Colonic mucosa (tissue), 4 donors: Measurements from ENCODE around the gene KIAA0825. TPM values are rescaled to one million over a fixed set of nuclear protein-coding genes. Genes with fewer than 3 reads are reported as not detected.

Experiments used
- DNase-seq: peaks from one replicate; pipeline ENCODE4 v3.0.0-alpha.2; 2020
- H3K27ac ChIP-seq: fragments of 200-600 bp; one replicate; pipeline ENCODE4 v1.8.0; 2021
- H3K27me3 ChIP-seq: fragments of 200-600 bp; one replicate; pipeline ENCODE4 v1.8.0; 2021
- H3K36me3 ChIP-seq: fragments of 200-600 bp; one replicate; pipeline ENCODE4 v1.8.0; 2021
- H3K4me1 ChIP-seq: fragments of 200-600 bp; one replicate; pipeline ENCODE4 v1.8.0; 2021; ENCODE audit warnings: mild to moderate bottlenecking
- H3K4me3 ChIP-seq: fragments of 200-600 bp; one replicate; pipeline ENCODE4 v1.8.0; 2021
- H3K9ac ChIP-seq, 2 donors: one replicate each; pipeline ENCODE4 v1.7.0; 2013; ENCODE audit warnings: control low read depth in 2 of 2, low read depth in 2 of 2, low read length in 2 of 2
- H3K9me3 ChIP-seq: fragments of 200-600 bp; one replicate; pipeline ENCODE4 v1.8.0; 2021
- intact Hi-C: fragments of 100-400 bp; cut with DNase I; formaldehyde crosslinking; loops from one replicate; pipeline ENCODE4 v1.14.1; 2022
- total RNA-seq, 2 donors: library from RNA; stranded (reverse); fragmentation: NEBNext Ultra II Directional in 1 of 2; extraction: Animal tissue kit (Norgen Biotek cat#: 25700) in 1 of 2; gene quantifications; one replicate each; pipeline ENCODE4 v1.2.1, GENCODE V29; 2021
- TF ChIP-seq, protein P1 (sequence below): fragments of 200-600 bp; IDR thresholded peaks from one replicate; pipeline ENCODE4 v1.8.0; 2022; ENCODE audit warnings: antibody characterized with exemption, mild to moderate bottlenecking
- donor health status: healthy.
- donor health status: DM: no; HTN: no; CAD: no.
- donor health status: DM: no; HTN: no; CAD: no.

The KIAA0825 gene
- total RNA-seq, 2 donors from 2014 or later = 1.1 to 1.5 TPM

DNA sequence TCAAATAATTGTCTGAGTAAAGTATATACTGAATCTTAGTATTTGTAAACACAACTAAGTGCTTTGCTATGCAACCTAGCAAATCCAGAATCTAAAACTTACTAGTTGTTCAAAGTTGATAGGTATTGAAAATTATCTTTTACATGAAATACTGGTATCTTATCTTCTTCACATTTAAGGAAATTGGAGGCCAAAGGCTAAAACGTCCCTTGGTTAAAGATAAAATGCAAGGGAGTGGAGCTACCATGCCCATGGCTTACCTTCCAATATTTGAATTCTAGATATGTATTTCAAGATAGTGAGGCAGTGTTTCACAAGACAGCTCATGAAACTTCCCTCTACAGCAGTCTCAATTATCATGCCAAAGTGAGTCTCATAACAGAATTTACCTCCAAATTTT lies 373.5 kb downstream of the KIAA0825 start:
- intact Hi-C loops = no loop called here
- H3K27ac ChIP-seq = no peak overlapping the region

DNA sequence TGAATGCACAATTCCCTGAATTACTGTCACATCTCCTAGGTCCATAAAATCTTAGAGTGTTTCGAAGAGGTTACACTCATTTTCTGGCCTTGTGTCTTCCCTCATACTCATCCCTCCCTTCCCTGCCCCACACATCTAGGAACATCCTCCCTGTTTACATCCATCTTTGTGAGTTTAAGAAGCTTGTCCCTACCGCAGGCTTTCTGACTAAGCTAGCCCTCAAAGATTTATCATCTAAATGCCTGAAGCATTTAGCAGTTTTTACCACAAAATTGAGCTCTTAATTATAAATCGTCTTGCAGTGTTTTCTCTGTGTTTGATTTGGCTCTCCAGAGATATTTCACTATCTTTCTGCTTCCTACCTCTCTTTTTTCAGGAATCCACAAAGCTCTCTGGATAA lies 374.8 kb downstream of the KIAA0825 start:
- TF ChIP-seq, protein P1, sequence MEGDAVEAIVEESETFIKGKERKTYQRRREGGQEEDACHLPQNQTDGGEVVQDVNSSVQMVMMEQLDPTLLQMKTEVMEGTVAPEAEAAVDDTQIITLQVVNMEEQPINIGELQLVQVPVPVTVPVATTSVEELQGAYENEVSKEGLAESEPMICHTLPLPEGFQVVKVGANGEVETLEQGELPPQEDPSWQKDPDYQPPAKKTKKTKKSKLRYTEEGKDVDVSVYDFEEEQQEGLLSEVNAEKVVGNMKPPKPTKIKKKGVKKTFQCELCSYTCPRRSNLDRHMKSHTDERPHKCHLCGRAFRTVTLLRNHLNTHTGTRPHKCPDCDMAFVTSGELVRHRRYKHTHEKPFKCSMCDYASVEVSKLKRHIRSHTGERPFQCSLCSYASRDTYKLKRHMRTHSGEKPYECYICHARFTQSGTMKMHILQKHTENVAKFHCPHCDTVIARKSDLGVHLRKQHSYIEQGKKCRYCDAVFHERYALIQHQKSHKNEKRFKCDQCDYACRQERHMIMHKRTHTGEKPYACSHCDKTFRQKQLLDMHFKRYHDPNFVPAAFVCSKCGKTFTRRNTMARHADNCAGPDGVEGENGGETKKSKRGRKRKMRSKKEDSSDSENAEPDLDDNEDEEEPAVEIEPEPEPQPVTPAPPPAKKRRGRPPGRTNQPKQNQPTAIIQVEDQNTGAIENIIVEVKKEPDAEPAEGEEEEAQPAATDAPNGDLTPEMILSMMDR = no peak
- Histone ChIP-seq H3K4me3 (no peak overlapping the region), H3K36me3 (no peaks in the 10 kb centered on the region), H3K4me1 (no peaks in the 10 kb centered on the region), H3K9me3 (no peaks in the 10 kb centered on the region), H3K9ac (no peak overlapping the region), H3K27ac (no peak overlapping the region), H3K27me3 (no peaks in the 10 kb centered on the region)
- no peak for DNase-seq
- intact Hi-C loops = no loop called here

More for the DNA sequence above, 373.5 kb downstream of the KIAA0825 start:
- H3K9ac ChIP-seq = no peak overlapping the region
- H3K36me3 ChIP-seq = no peaks in the 10 kb centered on the region
- TF ChIP-seq, protein P1 = no peak
- no peaks in the 10 kb centered on the region for H3K27me3 ChIP-seq
- H3K9me3 ChIP-seq = no peaks in the 10 kb centered on the region
- H3K4me1 ChIP-seq = no peaks in the 10 kb centered on the region
- H3K4me3 ChIP-seq = no peak overlapping the region
- no peak for DNase-seq

DNA sequence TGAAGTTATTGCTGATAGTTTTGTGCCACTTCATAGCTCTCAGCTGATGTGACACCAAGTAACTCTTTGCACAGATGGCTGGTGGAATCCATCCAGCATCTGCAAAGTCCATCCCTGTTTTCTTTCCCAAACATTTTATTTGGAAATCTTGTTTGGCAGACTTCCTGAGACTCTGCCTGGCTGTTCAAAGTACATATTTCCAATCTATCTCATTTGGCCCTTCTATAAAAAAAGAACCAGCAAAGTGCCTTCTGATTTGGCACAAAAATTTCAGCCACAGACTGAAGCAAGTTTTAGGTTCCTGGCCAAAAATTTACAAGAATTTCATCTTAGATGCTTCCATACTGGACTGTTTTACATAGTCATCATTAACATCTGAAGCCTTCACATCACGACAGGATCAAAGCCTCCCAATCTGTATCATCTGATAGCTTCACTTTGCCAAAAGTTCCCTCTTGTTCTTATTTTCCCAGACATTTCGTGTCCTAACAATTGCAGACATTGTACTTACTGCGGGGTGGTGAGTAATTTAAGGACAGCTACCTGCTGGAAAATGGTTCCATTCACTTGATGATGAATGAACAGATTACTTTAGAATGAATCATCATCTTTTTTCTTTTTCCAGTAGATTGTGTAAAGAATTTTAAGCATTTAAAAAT lies 377.3 kb downstream of the KIAA0825 start:
- TF ChIP-seq, protein P1 = no peak
- Histone ChIP-seq H3K27me3 (no peaks in the 10 kb centered on the region), H3K4me1 (no peaks in the 10 kb centered on the region), H3K36me3 (no peaks in the 10 kb centered on the region), H3K4me3 (no peak overlapping the region), H3K27ac (no peak overlapping the region), H3K9me3 (no peaks in the 10 kb centered on the region), H3K9ac (no peak overlapping the region)
- no peak for DNase-seq
- intact Hi-C loops = no loop called here

DNA sequence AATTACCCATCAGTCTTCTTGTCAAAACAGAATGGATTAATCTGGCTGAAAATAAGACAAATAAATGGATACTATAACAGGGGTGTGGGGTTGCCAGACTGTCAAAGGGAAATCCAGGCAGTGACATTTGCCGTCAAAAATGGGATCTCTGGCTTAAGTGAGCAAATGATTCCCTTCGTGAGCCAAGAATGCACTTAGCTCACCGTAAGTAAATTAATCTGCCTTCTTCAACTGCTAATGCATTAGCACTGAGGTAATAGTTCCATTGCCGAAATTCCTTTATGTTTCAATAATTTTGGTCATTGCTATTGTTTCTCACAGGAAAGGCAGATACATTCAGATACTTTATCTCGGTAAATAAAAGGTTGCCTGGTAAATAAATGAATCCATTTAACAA lies 377.8 kb downstream of the KIAA0825 start:
- TF ChIP-seq, protein P1 = no peak
- no peak for DNase-seq
- no peak overlapping the region for H3K9ac ChIP-seq

DNA sequence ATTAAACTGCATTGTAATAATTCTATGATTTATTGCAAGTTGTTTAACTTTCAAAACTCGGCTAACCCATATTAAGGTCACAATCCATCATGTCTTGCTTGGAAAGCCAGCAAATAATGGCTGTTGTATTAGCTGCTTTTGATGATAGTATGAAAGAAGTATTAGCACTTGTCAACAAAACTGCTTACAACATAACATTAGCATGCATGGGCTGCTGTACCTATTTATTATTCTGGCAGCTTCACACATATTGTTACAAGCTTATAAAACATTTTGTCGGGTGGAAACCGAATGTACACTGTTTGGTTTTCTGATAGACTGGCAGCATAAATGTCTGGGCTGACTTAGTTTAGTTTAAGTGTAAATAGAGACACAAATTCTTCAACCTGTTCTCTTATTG lies 378.3 kb downstream of the KIAA0825 start:
- no peak overlapping the region for H3K4me3 ChIP-seq
- intact Hi-C loops = no loop called here
- H3K4me1 ChIP-seq = no peaks in the 10 kb centered on the region
- no peaks in the 10 kb centered on the region for H3K36me3 ChIP-seq
- no peak overlapping the region for H3K9ac ChIP-seq
- DNase-seq = no peak
- TF ChIP-seq, protein P1 = no peak
- no peaks in the 10 kb centered on the region for H3K9me3 ChIP-seq
- H3K27ac ChIP-seq = no peak overlapping the region
- H3K27me3 ChIP-seq = no peaks in the 10 kb centered on the region

More for the DNA sequence above, 377.8 kb downstream of the KIAA0825 start:
- Histone ChIP-seq H3K36me3 (no peaks in the 10 kb centered on the region), H3K27ac (no peak overlapping the region), H3K27me3 (no peaks in the 10 kb centered on the region), H3K4me1 (no peaks in the 10 kb centered on the region), H3K4me3 (no peak overlapping the region), H3K9me3 (no peaks in the 10 kb centered on the region)
- intact Hi-C loops = no loop called here
